Nephron (organoid): ENCODE results near the gene PARP14.
"Not testable (repeated sequence)": the region's sequence is repeated elsewhere in the genome, so short reads cannot be mapped to it uniquely, and the experiment has no call there.

Experiments
- H3K27ac Mint-ChIP-seq, 3 experiments: 2 replicates each; pipeline ENCODE4 v1.8.0; 2020; ENCODE audit warnings: mixed read lengths in 3 of 3, mild to moderate bottlenecking in 2 of 3, moderate library complexity in 1 of 3
- H3K27me3 Mint-ChIP-seq: 2 replicates; pipeline ENCODE4 v1.8.0; 2021; ENCODE audit warnings: low read depth, mild to moderate bottlenecking, moderate library complexity, mixed read lengths
- H3K36me3 Mint-ChIP-seq: 2 replicates; pipeline ENCODE4 v1.8.0; 2020; ENCODE audit warnings: low read depth, mixed read lengths
- H3K4me1 Mint-ChIP-seq: 2 replicates; pipeline ENCODE4 v1.8.0; 2020; ENCODE audit warnings: mixed read lengths
- H3K4me3 Mint-ChIP-seq, 3 experiments: 2 replicates each; pipeline ENCODE4 v1.8.0; 2020; ENCODE audit warnings: mild to moderate bottlenecking in 3 of 3, mixed read lengths in 3 of 3, moderate library complexity in 2 of 3
- H3K9me3 Mint-ChIP-seq: 2 replicates; pipeline ENCODE4 v1.8.0; 2020; ENCODE audit warnings: mixed read lengths
- CTCF ChIP-seq, 3 experiments: fragments of 200-600 bp; sonication (generic); IDR thresholded peaks; one replicate each; pipeline ENCODE4 v1.5.0; 2021; ENCODE audit warnings: antibody characterized with exemption in 3 of 3; ENCODE audit not compliant: unreplicated experiment in 3 of 3

The PARP14 gene

DNA sequence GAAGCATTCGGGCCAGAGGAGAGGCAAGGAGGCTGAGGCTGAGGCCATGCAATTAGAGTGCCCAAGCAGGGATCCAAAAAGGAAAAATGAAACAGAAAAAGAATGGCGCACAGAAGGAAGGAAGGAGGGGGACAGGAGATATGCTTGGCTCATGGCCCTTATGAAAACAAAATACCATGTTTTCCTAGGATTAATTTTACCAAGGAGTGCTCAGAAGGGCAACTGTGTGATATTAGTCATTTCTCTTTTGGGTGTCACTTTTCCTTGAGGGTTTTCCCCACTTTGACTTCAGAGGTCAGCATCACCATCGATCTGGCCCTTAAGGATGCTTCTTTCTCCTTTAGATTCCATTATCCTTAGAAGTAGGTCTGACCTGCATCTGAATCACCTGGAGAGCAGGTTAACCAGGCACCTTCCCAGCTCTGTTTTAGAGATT is 1.4 kb downstream of the PARP14 start:
- H3K27ac Mint-ChIP-seq = peak overlapping the region in 1 of 3 experiments; percentile 7
- no peaks in the 10 kb centered on the region for H3K9me3 Mint-ChIP-seq
- H3K4me3 Mint-ChIP-seq = peak overlapping the region; percentile 81 to 91 (median 91)
- no peak for TF ChIP-seq CTCF (IDR thresholded peaks at IDR 0.05; ENCODE audit: unreplicated experiment in 3 of 3)
- peaks cover 4% of the 10 kb centered on the region for H3K36me3 Mint-ChIP-seq
- H3K4me1 Mint-ChIP-seq = peaks cover 17% of the 10 kb centered on the region
- H3K27me3 Mint-ChIP-seq = peaks cover 17% of the 10 kb centered on the region

- H3K4me1 Mint-ChIP-seq = peaks cover 17% of the 10 kb centered on the region
- H3K27ac Mint-ChIP-seq, H3K9me3 Mint-ChIP-seq, H3K36me3 Mint-ChIP-seq: not testable (repeated sequence)
- peak overlapping the region; percentile 60 to 91 (median 64) for H3K4me3 Mint-ChIP-seq
- H3K27me3 Mint-ChIP-seq = peaks cover 17% of the 10 kb centered on the region
Measured at GRCh38 chr3:122682778-122683411, 2.3 kb downstream of the PARP14 start.

- H3K27me3 Mint-ChIP-seq = peaks cover 11% of the 10 kb centered on the region
- H3K36me3 Mint-ChIP-seq = peaks cover 4% of the 10 kb centered on the region
- no peak for TF ChIP-seq CTCF (IDR thresholded peaks at IDR 0.05; ENCODE audit: unreplicated experiment in 3 of 3)
- no peak overlapping the region for H3K27ac Mint-ChIP-seq
- no peaks in the 10 kb centered on the region for H3K4me1 Mint-ChIP-seq
- H3K9me3 Mint-ChIP-seq = no peaks in the 10 kb centered on the region
- H3K4me3 Mint-ChIP-seq = no peak overlapping the region
Measured at GRCh38 chr3:122687298-122687697, 6.7 kb downstream of the PARP14 start.

DNA sequence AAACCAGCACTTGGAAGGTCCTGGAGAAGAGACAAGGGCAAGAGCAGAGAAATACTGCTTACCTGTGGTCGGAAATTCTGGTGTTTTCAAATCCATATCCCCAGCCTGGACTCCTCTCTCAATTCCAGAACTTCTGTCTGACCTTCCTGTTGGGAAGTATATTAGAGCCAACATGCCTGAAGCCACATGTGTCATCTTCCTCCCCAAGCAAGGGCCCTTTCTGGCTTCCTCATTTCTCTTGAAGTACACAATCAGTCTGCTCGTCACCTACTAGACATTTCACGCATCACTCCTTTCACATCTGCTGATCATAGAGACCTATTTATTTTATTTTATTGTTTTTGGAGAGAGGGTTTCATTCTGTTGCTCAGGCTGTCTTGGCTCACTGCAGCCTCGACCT is 8.4 kb downstream of the PARP14 start:
- Mint-ChIP-seq H3K9me3 (no peaks in the 10 kb centered on the region), H3K4me3 (no peak overlapping the region), H3K27me3 (no peaks in the 10 kb centered on the region), H3K4me1 (no peaks in the 10 kb centered on the region), H3K27ac (no peak overlapping the region), H3K36me3 (peaks cover 4% of the 10 kb centered on the region)
- TF ChIP-seq CTCF (IDR thresholded peaks at IDR 0.05; ENCODE audit: unreplicated experiment in 3 of 3) = no peak

DNA sequence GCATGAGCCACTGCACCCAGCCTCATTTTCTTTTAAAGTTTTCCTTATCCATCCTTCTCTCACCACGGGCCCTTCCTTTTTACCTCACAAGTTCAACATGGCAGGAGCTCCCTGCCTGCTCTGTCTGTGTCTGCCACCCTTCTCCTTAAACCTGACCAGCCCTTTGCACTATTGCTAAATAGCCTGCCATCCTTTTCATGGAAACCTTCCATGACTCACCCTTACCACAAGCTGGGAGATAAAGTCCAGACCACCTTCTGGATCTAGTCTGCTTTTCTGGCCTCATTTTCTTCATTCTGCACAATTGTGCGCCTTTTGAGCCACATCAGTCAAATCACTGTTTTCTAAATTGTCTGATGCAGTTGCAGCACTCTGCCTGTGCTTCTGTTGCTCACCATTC is 8.9 kb downstream of the PARP14 start:
- H3K36me3 Mint-ChIP-seq = peaks cover 4% of the 10 kb centered on the region
- TF ChIP-seq CTCF (IDR thresholded peaks at IDR 0.05; ENCODE audit: unreplicated experiment in 3 of 3) = no peak
- no peak overlapping the region for H3K4me3 Mint-ChIP-seq
- no peaks in the 10 kb centered on the region for H3K9me3 Mint-ChIP-seq
- H3K4me1 Mint-ChIP-seq = no peaks in the 10 kb centered on the region
- H3K27me3 Mint-ChIP-seq = no peaks in the 10 kb centered on the region
- no peak overlapping the region for H3K27ac Mint-ChIP-seq

- Mint-ChIP-seq H3K27me3 (no peaks in the 10 kb centered on the region), H3K36me3 (peaks cover 3% of the 10 kb centered on the region), H3K27ac (no peak overlapping the region), H3K4me1 (no peaks in the 10 kb centered on the region), H3K9me3 (no peaks in the 10 kb centered on the region), H3K4me3 (no peak overlapping the region)
- TF ChIP-seq CTCF (IDR thresholded peaks at IDR 0.05; ENCODE audit: unreplicated experiment in 3 of 3) = no peak
Measured at GRCh38 chr3:122690096-122690495, 9.5 kb downstream of the PARP14 start.
